Stimulated activated CD8-positive, alpha-beta memory T cell treated with anti-CD3 and anti-CD28 coated beads, Interleukin-15, amount 100 ng/mL, for 48 hours (primary cell): ENCODE measurements around the gene PCDHGA6.
"Not testable (repeated sequence)": the region's sequence is repeated elsewhere in the genome, so short reads cannot be mapped to it uniquely, and the experiment has no call there.

Source experiments
- DNase-seq, 2 donors: peaks; one replicate each; pipeline ENCODE4 v3.0.0-alpha.2; 2020; ENCODE audit warnings: low read depth in 2 of 2

PCDHGA6 gene

DNA sequence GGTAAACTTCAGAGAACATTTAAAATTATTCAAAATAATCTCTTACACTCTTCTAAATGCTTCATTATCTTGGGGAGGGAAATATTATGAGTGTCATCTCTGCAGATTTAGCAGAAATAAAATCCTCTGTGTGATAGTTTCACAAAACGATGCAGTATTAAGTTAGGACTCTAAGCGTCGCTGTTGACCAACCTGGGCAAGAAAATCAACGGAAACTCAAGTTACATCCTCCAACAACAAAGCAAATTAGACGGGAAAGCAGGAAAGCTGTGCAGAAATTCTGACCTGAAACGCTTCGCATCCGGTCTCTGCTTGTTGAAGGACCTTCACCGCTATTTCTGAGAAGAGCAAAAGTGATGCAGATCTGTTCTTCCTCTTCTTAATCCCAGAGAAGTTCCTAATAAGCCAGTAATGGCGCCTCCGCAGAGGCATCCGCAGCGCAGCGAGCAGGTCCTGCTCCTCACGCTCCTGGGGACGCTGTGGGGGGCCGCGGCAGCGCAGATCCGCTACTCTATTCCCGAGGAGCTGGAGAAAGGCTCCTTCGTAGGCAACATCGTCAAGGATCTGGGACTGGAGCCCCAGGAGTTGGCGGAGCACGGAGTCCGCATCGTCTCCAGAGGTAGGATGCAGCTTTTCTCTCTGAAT lies at the start of gene PCDHGA6:
Gene PCDHGA6, plus strand, starts transcription at position 219 of the 645 bp plus-strand sequence. Its CDS starts 193 bp downstream, at position 412.
- no peak for DNase-seq

DNA sequence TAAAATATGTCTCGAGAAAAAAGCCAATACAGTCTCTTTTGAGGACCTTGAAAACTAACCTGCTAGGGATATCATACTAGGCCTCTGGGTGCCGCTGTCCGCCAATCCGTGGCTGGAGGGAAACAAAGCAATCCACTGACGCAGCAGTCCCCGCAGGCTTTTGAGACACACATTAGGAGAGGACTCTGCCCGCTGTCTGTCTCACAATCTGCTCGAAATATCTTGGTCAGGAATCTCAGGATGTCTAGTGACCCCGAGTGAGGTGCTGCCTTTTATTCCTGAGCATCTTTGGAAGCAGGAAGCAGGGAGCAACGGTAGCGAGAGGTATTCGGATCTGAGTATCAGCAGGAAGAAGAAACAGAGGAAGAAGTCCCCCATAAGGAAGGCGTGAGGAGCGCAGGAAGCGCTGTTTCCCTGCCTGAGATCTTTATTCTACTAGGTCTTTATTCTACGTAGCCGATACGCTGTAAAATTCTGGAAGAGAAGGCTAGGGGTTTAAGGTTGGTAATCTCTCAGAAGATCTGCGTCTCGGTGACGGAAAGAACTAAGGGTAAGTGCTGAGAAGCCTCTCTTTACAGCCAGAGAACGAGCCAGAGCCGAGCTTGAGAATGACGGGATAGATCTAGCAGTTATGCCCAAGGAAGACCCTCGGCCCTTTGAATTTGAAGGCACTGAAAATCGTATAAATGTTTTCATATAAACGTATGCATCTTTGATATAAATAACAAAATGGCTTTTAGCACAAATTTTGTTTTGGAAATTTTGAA lies 47.4 kb upstream of the PCDHGA6 start:
- peak; percentile 33 to 41 for DNase-seq

DNA sequence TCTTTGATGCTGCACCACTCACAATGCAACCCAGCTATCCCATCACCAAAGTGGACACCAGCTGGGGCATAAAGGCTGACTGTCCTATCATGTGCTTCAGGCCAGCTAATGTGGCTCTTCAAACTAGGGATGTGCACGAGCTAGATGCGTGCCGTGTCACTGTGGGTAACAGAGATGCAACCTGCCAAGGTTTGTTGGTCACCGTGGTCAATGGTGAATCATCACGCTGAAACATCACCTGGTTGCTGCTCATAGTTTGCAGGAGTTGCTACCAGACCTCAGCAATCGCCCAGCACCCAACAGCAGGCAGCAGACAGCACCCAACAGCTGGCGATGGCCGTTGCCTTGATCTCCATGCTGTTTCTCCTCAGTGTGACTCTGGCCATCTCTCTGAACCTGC lies 45.5 kb upstream of the PCDHGA6 start:
- DNase-seq: no peak

DNA sequence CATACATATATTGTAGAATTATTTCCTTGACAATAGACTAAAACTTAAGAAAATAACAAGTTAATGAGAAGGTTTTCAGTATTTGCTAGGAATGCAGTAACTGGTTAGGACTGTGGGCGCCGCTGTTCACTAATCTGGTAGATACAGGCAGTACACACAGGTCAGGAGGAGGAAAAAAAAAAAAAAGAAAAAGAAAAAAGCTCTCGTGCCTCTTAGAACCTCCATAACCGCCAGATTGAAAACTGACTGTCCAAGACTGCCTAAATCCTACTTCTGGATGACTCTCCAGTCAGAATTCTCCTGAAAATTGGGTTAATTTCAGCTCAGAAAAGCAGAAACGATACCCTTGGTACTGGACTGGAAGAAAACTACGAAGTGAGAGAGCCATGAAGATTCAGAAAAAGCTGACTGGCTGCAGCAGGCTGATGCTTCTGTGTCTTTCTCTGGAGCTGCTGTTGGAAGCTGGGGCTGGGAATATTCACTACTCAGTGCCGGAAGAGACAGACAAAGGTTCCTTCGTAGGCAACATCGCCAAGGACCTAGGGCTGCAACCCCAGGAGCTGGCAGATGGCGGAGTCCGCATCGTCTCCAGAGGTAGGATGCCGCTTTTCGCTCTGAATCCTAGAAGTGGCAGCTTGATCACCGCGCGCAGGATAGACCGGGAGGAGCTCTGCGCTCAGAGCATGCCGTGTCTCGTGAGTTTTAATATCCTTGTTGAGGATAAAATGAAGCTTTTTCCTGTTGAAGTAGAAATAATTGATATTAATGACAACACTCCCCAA lies 43.2 kb upstream of the PCDHGA6 start, which contains the start of gene PCDHGA1:
Gene PCDHGA1, plus strand, starts transcription at position 216 of the 782 bp plus-strand sequence.
- no peak for DNase-seq

DNA sequence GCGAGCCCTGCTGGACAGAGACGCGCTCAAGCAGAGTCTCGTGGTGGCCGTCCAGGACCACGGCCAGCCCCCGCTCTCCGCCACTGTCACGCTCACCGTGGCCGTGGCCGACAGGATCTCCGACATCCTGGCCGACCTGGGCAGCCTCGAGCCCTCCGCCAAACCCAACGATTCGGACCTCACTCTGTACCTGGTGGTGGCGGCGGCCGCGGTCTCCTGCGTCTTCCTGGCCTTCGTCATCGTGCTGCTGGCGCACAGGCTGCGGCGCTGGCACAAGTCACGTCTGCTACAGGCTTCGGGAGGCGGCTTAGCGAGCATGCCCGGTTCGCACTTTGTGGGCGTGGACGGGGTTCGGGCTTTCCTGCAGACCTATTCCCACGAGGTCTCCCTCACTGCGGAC lies 41.1 kb upstream of the PCDHGA6 start:
- DNase-seq: not testable (repeated sequence)

DNA sequence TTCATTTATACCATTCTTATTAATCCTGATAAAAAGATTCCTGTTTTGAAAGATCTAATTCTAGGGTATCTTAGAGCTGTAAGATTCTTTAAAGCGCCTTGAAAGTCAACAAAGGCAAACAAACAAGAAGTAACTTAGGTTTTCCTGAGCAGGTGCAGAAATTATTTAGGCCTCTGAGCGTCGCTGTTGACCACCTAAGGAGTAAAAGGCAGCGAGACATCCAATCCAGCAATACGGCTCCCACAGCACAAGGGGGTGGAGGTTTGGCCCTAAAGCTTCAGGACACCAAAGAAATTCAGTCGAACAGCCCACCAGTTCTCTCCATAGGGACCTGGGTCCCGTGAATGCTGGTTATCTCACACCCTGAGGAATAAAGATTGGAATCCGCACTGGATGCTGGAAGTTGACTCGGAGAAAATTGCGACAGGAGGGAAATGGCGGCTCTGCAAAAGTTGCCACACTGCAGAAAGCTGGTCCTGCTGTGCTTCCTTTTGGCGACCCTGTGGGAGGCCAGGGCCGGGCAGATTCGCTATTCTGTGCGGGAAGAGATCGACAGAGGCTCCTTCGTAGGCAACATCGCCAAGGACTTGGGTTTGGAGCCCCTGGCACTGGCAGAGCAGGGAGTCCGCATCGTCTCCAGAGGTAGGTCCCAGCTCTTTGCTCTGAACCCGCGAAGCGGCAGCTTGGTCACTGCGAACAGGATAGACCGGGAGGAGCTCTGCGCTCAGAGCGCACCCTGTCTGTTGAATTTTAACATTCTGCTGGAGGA lies 35.0 kb upstream of the PCDHGA6 start, which contains the start of gene PCDHGA2:
Gene PCDHGA2, plus strand, starts transcription at position 223 of the 769 bp plus-strand sequence.
- DNase-seq: no peak

DNA sequence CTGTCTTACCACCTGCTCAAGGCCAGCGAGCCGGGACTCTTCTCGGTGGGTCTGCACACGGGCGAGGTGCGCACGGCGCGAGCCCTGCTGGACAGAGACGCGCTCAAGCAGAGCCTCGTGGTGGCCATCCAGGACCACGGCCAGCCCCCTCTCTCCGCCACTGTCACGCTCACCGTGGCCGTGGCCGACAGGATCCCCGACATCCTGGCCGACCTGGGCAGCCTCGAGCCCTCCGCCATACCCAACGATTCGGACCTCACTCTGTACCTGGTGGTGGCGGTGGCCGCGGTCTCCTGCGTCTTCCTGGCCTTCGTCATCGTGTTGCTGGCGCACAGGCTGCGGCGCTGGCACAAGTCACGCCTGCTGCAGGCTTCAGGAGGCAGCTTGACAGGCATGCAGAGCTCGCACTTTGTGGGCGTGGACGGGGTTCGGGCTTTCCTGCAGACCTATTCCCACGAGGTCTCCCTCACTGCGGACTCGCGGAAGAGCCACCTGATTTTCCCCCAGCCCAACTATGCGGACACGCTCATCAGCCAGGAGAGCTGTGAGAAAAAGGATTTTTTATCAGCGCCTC lies 32.8 kb upstream of the PCDHGA6 start:
- not testable (repeated sequence) for DNase-seq

DNA sequence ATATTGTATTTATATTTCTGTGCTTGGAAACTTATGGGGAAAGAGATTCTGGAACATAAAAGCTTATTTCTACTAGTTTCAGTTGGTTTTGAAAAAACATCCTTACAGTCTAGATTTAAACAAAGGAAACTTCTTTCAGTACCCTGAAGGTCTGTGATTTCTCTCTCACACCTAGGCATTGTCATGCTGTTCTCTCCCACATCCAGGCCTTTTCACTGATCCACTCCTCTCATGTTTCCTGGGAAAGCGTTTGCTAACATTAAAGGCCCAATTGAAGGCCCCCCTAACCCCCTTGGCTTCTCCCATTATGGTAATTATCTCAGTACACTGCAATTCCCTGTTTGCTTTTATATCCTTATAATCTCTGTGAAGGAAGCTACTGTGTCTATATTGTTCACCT lies 30.9 kb upstream of the PCDHGA6 start:
- DNase-seq: no peak

DNA sequence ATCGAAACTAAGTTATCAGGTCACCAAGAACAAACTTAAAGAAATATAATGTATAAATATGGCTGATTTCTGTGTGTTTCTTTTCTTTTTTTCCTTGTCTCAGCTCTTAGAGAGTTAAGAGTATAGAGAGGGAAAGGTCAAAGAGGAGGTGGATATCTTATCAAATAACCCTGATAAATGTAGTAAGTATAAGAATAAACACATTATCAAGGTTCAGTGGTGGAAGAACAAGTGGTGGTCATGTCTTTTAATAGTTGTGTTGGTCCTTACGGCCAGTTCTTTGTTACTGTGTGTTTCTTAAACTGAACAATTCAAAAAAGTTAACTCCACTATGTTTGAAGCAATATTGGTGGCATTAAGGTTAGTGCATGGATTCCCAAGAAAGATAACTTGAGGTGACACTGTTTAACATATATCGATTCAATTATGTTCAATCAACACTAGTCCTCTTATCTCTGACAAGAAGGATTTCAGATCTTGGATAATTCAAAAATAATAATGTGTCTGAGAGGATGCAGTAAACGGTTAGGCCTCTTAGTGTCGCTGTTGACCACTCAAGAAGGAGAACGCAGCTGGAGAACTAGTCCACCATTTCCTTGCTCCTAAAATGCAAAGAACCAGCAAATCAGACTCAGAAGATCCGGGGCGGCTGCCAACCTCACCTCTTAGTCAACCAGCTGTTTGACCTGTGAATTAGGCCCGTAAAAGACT lies 30.3 kb upstream of the PCDHGA6 start, which contains the start of gene PCDHGA3:
Gene PCDHGA3, plus strand, starts transcription at position 588 of the 711 bp plus-strand sequence. CDS start 205 bp downstream, outside the sequence.
- no peak for DNase-seq

DNA sequence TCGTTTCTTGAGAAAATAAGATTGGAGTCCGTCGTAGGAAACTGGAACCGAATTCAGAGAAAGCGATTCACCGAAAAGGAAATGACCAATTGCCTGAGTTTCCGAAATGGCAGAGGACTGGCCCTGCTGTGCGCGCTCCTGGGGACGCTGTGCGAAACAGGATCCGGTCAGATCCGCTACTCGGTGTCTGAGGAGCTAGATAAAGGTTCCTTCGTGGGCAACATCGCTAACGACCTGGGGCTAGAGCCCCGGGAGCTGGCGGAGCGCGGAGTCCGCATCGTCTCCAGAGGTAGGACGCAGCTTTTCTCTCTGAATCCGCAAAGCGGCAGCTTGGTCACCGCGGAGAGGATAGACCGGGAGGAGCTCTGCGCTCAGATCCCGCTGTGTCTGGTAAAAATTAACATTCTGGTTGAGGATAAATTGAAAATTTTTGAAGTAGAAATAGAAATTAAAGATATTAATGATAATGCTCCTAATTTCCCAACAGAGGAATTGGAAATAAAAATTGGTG lies 29.7 kb upstream of the PCDHGA6 start:
- DNase-seq: no peak

DNA sequence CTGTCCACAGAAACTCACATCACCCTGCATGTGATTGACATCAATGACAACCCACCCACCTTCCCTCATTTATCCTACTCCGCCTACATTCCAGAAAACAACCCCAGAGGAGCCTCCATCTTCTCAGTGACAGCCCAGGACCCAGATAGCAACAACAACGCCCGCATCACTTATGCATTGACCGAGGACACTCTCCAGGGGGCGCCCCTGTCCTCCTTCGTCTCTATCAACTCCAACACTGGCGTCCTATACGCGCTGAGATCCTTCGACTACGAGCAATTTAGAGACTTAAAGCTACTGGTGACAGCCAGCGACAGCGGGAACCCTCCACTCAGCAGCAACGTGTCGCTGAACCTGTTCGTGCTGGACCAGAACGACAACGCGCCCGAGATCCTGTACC lies 28.4 kb upstream of the PCDHGA6 start:
- no peak for DNase-seq

DNA sequence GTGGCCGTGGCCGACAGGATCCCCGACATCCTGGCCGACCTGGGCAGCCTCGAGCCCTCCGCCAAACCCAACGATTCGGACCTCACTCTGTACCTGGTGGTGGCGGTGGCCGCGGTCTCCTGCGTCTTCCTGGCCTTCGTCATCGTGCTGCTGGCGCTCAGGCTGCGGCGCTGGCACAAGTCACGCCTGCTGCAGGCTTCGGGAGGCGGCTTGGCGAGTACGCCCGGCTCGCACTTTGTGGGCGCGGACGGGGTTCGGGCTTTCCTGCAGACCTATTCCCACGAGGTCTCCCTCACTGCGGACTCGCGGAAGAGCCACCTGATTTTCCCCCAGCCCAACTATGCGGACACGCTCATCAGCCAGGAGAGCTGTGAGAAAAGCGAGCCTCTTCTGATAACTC lies 27.7 kb upstream of the PCDHGA6 start:
- not testable (repeated sequence) for DNase-seq

DNA sequence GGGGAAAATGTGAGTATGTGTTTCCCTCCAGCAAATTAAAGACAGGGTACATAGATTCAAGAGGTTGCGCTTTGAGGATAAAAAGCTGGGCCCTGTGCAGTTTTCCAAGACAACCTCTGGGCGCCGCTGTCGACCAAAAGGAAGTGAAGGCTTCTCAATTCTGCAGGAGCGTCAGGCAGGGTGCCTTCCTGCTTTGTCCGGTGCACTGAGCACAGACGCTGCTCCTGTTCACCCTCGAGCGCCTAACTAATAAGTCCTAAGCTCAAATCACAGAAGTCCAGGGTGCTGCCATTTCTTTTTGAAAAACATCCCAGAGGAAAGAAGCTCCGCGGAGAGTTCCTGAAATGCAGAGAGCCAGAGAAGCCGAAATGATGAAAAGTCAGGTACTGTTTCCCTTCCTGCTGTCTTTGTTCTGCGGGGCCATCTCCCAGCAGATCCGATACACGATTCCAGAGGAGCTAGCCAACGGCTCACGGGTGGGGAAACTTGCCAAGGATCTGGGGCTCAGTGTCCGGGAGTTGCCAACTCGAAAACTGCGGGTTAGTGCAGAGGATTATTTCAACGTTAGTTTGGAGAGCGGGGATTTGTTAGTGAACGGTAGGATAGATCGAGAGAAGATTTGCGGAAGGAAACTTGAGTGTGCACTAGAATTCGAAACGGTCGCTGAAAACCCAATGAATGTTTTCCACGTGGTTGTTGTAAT lies 23.6 kb upstream of the PCDHGA6 start, which contains the start of gene PCDHGB1:
Gene PCDHGB1, plus strand, starts transcription at position 183 of the 703 bp plus-strand sequence. Its CDS starts 162 bp downstream, at position 345.
- DNase-seq: no peak

DNA sequence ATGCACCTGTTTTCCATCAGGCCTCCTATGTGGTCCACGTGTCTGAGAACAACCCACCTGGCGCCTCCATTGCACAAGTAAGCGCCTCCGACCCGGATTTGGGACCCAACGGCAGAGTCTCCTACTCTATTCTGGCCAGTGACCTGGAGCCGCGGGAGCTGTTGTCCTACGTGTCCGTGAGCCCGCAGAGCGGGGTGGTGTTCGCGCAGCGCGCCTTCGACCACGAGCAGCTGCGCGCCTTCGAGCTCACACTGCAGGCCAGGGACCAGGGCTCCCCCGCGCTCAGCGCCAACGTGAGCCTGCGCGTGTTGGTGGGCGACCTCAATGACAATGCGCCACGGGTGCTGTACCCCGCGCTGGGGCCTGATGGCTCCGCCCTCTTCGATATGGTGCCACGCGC lies 22.1 kb upstream of the PCDHGA6 start:
- no peak for DNase-seq

DNA sequence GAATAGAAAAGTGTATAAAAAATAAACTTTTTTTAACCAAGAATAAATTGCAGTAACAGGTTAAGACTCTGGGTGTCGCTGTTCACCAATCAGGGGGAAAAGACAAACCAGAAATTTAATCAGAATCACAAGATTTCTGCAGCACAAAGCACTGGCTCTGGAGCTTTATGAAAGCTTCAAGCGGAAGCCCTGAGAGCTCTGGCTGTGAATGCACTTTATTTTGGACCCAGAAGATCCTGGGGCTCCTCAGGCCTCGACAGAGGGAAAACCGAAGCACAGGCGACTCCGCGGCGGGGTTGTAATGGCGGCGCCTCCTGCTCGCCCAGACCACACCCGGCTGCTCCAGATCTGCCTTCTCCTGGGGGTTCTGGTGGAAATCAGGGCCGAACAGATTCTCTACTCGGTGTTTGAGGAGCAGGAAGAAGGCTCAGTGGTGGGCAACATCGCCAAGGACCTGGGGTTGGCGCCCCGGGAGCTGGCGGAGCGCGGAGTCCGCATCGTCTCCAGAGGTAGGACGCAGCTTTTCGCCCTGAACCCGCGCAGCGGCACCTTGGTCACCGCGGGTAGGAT lies 18.7 kb upstream of the PCDHGA6 start, which contains the start of gene PCDHGA4:
Gene PCDHGA4, plus strand, starts transcription at position 122 of the 570 bp plus-strand sequence. Its CDS starts 87 bp downstream, at position 209.
- DNase-seq: no peak

DNA sequence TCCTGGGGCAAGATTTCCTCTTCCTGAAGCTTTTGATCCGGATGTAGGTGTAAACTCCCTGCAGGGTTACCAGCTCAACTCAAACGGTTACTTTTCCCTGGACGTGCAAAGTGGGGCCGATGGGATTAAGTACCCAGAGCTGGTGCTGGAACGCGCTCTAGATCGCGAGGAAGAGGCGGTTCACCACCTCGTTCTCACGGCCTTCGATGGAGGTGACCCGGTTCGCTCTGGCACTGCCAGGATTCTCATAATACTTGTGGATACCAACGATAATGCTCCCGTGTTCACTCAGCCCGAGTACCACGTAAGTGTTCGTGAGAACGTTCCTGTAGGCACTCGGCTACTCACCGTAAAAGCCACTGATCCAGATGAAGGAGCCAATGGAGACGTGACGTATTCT lies 18.1 kb upstream of the PCDHGA6 start:
- DNase-seq: no peak

DNA sequence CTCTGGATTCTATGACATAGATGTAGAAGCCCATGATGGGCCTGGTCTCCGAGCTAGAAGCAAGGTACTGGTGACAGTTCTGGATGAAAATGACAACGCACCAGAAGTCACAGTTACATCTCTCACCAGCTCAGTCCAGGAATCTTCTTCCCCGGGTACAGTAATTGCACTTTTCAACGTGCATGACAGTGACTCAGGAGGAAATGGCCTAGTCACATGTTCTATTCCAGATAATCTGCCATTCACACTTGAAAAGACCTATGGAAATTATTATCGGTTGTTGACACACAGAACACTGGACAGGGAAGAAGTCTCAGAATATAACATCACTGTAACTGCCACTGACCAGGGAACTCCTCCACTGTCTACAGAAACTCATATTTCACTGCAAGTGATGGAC lies 17.6 kb upstream of the PCDHGA6 start:
- no peak for DNase-seq

DNA sequence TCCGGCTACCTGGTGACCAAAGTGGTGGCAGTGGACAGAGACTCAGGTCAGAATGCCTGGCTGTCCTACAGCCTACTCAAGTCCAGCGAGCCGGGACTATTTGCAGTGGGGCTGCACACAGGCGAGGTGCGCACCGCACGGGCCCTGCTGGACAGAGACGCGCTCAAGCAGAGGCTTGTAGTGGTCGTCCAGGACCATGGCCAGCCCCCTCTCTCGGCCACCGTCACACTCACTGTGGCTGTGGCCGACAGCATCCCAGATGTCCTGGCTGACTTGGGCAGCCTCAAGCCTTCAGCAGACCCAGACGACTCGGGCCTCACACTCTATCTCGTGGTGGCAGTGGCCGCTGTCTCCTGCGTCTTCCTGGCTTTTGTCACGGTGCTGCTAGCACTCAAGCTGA lies 16.7 kb upstream of the PCDHGA6 start:
- no peak for DNase-seq
